HG03378 (cell line): ENCODE data around the gene DNAJB6.
"Not testable (repeated sequence)": the region's sequence is repeated elsewhere in the genome, so short reads cannot be mapped to it uniquely, and the experiment has no call there.

Source experiments
- ATAC-seq: cut with Tn5 transposase; IDR thresholded peaks from one replicate; pipeline ENCODE4 v1.9.1; 2021; ENCODE audit warnings: mild to moderate bottlenecking, moderate library complexity; ENCODE audit not compliant: unreplicated experiment

Gene DNAJB6

DNA sequence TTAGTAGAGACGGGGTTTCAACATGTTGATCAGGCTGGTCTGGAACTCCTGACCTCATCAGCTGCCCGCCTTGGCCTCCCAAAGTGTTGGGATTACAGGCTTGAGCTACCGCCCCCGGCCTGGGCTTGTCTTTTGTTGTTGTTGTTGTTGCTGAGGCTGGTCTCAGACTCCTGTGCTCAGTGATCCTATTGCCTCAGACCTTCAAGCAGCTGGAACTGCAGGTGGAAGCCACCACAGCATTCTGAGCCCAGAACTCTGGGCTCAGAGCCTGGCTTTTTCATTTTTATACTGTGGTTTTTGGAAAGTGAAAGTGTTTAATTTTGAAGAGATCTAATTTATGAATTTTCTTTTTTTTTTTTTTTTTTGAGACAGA lies 16.2 kb upstream of the DNAJB6 start:
- no peak for ATAC-seq

DNA sequence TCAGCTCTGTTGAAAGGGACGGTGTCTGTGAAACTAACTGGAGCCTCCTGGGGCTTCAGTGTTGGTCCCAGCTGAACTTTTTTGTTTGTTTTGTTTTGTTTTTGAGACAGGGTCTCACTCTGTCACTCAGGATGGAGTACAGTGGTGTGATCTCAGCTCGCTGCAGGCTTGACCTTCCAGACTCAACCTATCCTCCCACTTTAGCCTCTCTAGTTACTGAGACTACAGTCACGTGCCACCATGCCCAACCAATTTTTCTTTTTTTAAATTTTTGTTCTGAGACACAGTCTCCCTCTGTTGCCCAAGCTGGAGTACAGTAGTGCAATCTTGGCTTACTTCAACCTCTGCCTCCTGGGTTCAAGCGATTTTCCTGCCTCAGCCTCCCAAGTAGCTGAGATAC lies 13.4 kb upstream of the DNAJB6 start:
- no peak for ATAC-seq

DNA sequence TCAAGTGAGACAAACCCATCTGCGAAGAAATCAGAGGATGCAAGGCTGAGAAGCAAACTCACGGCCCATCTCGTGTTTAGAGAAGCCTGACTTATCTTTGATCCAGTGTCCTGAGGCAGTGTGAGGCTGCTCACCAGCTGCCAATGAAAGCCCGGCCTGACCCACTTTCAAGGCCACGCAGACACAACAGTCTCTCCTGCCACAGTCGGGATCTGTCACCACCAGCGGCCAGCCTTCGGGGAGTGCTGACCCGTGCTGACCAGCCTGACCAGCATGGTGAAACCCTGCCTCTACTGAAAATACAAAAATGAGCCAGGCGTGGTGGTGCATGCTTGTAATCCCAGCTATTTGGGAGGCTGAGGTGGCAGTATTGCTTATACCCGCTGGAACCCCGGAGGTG lies 7.4 kb upstream of the DNAJB6 start:
- no peak for ATAC-seq

GRCh38 chr7:157330567-157330966 lies 6.2 kb upstream of the DNAJB6 start:
- ATAC-seq, result not testable (repeated sequence)

DNA sequence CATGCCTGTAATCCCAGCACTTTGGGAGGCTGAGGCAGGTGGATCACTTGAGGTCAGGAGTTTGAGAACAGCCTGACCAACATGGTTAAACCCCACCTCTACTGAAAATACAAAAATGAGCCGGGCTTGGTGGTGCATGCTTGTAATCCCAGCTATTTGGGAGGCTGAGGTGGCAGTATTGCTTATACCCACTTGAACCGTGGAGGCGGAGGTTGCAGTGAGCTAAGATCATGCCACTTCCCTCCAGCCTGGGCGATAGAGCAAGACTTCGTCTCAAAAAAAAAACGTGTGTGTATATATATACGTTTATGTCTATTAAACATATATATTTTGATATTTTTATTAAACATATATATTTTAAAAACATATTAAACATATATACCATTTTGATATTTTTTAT lies 5.8 kb upstream of the DNAJB6 start:
- ATAC-seq, result not testable (repeated sequence)

DNA sequence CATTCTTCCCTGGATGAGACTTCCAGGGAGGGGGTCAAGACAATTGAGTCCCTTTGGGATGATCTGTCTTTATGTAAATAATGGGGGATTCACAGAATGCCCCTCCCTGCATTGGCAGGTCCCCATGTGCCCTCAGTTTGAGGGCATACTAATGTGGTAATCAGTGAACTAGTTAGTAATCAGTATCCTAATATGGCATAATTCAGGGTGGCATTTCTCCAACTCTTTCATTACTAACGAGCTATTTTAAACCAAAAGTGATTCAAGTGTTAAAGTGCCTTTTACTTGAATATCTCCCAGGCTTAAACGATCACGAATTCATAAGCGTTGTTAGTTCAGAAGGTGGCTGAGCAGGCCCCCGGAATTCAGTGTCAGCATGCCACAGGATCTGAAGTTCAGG lies 1.6 kb upstream of the DNAJB6 start:
- no peak for ATAC-seq

DNA sequence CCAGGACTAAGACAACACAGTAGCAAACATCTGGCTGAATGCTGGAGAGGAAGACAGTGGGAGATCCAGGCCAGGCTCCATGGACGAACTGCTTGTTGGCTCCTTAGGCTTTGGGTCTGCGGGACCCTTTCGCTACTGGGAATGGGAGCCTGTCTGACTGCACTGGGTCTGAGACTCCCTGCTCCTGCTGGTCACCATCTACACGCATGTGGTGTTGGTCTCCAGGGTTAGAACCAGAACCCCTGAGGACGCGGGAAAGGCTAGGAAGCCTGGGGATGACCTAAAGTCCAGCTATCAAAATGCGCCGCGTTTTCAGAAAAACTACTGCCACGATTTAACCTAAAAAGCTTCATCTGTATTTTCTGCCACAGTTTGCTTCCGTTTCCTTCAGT lies 817 bp upstream of the DNAJB6 start:
- no peak for ATAC-seq

- ATAC-seq, result no peak
These were observed 729 bp downstream of the DNAJB6 start for GRCh38 chr7:157337316-157338149.

- ATAC-seq, result peak; percentile 32
These were observed 3.2 kb downstream of the DNAJB6 start for GRCh38 chr7:157339777-157340677.

DNA sequence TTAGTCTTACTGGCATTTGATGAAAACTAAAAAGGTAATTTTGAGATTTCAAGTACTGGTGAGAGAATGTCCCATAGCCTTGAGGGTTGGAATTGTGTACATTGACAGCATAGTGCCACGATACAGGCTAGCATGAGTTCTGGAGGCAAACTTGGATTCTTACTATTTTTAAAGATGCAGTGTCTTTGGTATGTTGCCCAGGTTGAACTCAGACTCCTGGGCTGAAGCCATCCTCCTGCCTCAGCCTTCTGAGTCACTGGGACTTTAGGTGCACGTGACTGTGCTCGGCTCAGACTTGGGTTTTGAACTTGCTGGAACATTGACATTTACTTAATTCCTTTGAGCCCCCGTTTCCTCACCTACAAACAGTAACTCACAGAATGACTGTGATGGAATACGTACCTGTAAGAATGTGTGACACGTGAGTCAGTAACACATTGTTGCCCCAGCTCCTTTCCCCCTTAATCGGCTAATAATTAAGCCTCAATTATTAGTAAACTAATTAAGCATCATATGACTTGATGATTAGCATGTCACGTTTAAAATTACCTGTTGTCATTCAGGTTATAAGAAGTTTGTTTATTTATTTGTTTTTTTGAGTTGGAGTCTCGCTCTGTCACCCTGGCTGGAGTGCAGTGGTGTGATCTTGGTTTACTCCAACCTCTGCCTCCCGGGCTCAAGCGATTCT lies 10.6 kb downstream of the DNAJB6 start:
- ATAC-seq, result no peak

GRCh38 chr7:157348548-157348947 lies 11.7 kb downstream of the DNAJB6 start:
- no peak for ATAC-seq

- no peak for ATAC-seq
These were observed 15.7 kb downstream of the DNAJB6 start for GRCh38 chr7:157352516-157352915.

GRCh38 chr7:157355784-157356511 lies 19.1 kb downstream of the DNAJB6 start:
- no peak for ATAC-seq

DNA sequence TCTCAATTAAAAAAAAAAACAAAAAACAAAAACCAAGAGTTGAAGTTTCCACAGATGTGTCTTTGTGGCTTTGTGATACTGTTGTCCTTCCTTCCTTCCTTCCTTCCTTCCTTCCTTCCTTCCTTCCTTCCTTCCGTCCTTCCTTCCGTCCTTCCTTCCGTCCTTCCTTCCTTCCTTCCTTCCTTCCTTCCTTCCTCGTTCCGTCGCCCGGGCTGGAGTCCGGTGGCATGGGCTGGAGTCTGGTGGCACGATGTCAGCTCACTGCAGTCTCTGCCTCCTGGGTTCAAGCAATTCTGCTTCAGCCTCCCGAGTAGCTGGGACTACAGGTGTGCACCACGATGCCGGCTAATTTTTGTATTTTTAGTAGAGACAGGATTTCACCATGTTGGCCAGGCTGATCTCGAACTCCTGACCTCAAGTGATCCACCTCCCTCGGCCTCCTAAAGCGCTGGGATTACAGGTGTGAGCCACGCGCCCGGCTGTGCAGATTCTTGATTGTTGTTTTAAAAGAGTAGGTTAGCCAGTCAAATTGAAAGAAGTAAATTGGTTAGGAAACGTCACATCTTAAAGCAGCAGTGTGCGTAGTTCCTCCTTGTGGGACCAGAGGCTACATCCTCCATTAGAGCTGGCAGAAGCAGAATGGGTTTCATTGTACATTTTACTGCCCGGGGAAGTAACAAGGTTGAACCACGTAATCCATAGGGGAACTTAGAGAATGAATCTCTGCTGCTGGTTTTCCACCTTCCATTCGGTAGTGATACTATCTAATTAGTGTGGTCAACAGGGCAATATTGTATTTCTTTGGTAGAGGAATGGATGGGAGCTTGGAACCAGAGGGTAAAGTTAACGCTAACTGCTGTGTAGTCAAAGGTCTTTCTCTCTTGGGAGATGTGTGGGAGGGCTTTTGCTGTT lies 20.6 kb downstream of the DNAJB6 start:
- peak; percentile 93 for ATAC-seq

- ATAC-seq, result no peak
These were observed 21.4 kb downstream of the DNAJB6 start for GRCh38 chr7:157358041-157358752.

DNA sequence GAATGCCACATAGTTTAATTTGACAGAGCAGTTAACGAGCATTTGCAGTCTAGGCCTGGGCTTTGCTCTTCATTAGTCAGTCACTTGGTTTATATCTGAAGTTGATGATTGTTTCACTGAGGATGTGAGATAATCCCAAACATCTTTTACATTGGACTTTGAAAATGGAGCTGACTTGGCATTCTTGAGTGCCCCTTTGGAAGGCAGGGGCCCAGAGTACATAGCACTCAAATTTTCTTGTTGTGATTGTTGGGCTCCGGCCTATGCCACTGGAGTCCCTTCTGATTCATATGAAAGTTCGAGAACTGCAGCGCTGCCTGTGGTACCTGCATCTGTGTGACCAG lies 21.9 kb downstream of the DNAJB6 start:
- no peak for ATAC-seq

- ATAC-seq, result no peak
These were observed 22.8 kb downstream of the DNAJB6 start for GRCh38 chr7:157359581-157359980.

- ATAC-seq, result no peak
These were observed 23.8 kb downstream of the DNAJB6 start for GRCh38 chr7:157360483-157361025.

GRCh38 chr7:157361537-157361936 lies 24.7 kb downstream of the DNAJB6 start:
- ATAC-seq, result no peak
